Common myeloid progenitor, CD34-positive (primary cell): ENCODE data around the gene SDK1.

Experiments used
- CTCF ChIA-PET: fragments of 350-600 bp; sonication (Branson Sonifier 250); formaldehyde crosslinking; loops from one replicate; lab custom pipeline; 2021; ENCODE audit warnings: antibody characterized with exemption; lab: Charles Lee
- POLR2A ChIA-PET: fragments of 350-600 bp; sonication (Branson Sonifier 250); formaldehyde crosslinking; loops from one replicate; lab custom pipeline; 2021; ENCODE audit warnings: antibody characterized with exemption; lab: Charles Lee
- DNase-seq, 3 donors: peaks; one replicate each; pipeline versions ENCODE4 v3.0.0 to v3.0.0-alpha.2; 2013
- H3K27ac ChIP-seq, 2 experiments: 1 replicate in 1 of 2; 2 replicates in 1 of 2; pipeline ENCODE4 v1.7.0; 2013; ENCODE audit warnings: inconsistent platforms in 2 of 2, low read length in 2 of 2, mild to moderate bottlenecking in 2 of 2, low read depth in 1 of 2, moderate library complexity in 1 of 2; ENCODE audit not compliant: severe bottlenecking in 2 of 2, insufficient read depth in 1 of 2, poor library complexity in 1 of 2
- H3K27me3 ChIP-seq, 5 experiments: replicated peaks in 2 of 5; 1 replicate in 3 of 5; 2 replicates in 2 of 5; pipeline versions ENCODE4 v1.6.1 to v1.7.0; 2013; ENCODE audit warnings: low read length in 4 of 5, mild to moderate bottlenecking in 2 of 5, moderate library complexity in 2 of 5, inconsistent platforms in 1 of 5; ENCODE audit not compliant: insufficient read depth in 5 of 5, control insufficient read depth in 4 of 5
- H3K36me3 ChIP-seq, 4 experiments: 1 replicate in 2 of 4; 2 replicates in 2 of 4; pipeline versions ENCODE4 v1.6.1 to v1.7.0; 2013; ENCODE audit warnings: low read length in 3 of 4, control low read depth in 1 of 4, mild to moderate bottlenecking in 1 of 4; ENCODE audit not compliant: control insufficient read depth in 4 of 4, insufficient read depth in 4 of 4
- H3K4me1 ChIP-seq, 4 experiments: 1 replicate in 3 of 4; 2 replicates in 1 of 4; pipeline versions ENCODE4 v1.6.1 to v1.7.1; 2013; ENCODE audit warnings: low read length in 3 of 4, mild to moderate bottlenecking in 3 of 4, control low read depth in 1 of 4, inconsistent platforms in 1 of 4, moderate library complexity in 1 of 4; ENCODE audit not compliant: control insufficient read depth in 4 of 4, insufficient read depth in 4 of 4; ENCODE audit errors: control extremely low read depth in 1 of 4
- H3K4me3 ChIP-seq, 7 experiments: 1 replicate in 4 of 7; 2 replicates in 3 of 7; pipeline versions ENCODE4 v1.5.1 to v1.7.0; 2013; ENCODE audit warnings: mild to moderate bottlenecking in 7 of 7, low read length in 6 of 7, moderate library complexity in 6 of 7, inconsistent platforms in 2 of 7, low read depth in 2 of 7, control low read depth in 1 of 7; ENCODE audit not compliant: insufficient read depth in 4 of 7, control insufficient read depth in 1 of 7; ENCODE audit errors: extremely low read depth in 1 of 7
- H3K9me3 ChIP-seq, 5 experiments: 1 replicate in 4 of 5; 2 replicates in 1 of 5; pipeline versions ENCODE4 v1.6.1 to v1.7.1; 2013; ENCODE audit warnings: low read length in 4 of 5, mild to moderate bottlenecking in 2 of 5, inconsistent platforms in 1 of 5, low read depth in 1 of 5, moderate library complexity in 1 of 5; ENCODE audit not compliant: control insufficient read depth in 4 of 5, insufficient read depth in 2 of 5; ENCODE audit errors: control extremely low read depth in 1 of 5
- WGBS: methylation state at CpG from one replicate; pipeline ENCODE4 v1.1.5; 2013; ENCODE audit not compliant: insufficient coverage; 5-methylcytosine and 5-hydroxymethylcytosine counted together

The SDK1 gene

DNA sequence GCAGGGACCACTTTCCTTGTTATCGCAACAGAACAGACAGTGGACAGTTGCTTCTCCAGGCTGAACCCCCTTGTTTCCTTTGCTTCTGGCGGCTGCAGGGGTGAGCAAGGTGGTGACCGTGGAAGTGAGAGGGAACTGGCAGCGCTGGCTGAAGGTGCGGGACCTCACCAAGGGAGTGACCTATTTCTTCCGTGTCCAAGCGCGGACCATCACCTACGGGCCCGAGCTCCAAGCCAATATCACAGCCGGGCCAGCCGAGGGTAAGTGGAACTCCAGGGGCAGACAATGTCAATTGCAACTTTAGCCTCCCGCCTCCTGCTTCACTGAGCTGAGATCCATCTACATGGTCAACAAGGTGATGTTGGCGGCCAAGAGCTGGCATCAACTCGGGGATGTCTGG is 919.0 kb downstream of the SDK1 start:
- ChIA-PET CTCF (no interaction called here), POLR2A (no interaction called here)
- no peaks in the 10 kb centered on the region for H3K36me3 ChIP-seq
- H3K9me3 ChIP-seq, result no peaks in the 10 kb centered on the region
- H3K27ac ChIP-seq, result no peak overlapping the region
- H3K27me3 ChIP-seq, result no peaks in the 10 kb centered on the region
- H3K4me3 ChIP-seq, result no peak overlapping the region
- WGBS, result 100% methylated on average over 13 of the region's 15 CpGs
- no peak for DNase-seq
- H3K4me1 ChIP-seq, result peaks cover 0 to 9% (median 3%) of the 10 kb centered on the region in 4 experiments

DNA sequence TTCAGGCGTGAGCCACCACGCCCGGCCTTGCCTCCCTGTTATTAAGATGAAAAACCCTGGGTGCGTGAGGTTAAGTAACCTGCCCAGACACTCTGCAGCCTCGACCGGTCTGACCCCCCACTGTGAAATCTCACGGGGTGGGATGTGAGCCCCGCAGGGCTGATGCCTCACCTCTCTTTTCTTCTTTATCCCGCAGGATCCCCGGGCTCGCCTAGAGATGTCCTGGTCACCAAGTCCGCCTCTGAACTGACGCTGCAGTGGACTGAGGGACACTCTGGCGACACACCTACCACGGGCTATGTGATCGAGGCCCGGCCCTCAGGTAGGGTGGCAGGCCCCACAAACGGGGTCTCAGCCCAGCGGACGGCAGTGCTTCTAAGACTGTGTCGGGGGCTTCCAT is 920.0 kb downstream of the SDK1 start:
- Histone ChIP-seq H3K27me3 (no peaks in the 10 kb centered on the region), H3K4me3 (no peak overlapping the region), H3K4me1 (peaks cover 0 to 4% (median 1%) of the 10 kb centered on the region in 4 experiments), H3K27ac (no peak overlapping the region), H3K36me3 (no peaks in the 10 kb centered on the region), H3K9me3 (no peaks in the 10 kb centered on the region)
- no peak for DNase-seq
- WGBS, result 99% methylated on average over 21 of the region's 21 CpGs
- CTCF ChIA-PET, result no interaction called here
- POLR2A ChIA-PET, result no interaction called here

DNA sequence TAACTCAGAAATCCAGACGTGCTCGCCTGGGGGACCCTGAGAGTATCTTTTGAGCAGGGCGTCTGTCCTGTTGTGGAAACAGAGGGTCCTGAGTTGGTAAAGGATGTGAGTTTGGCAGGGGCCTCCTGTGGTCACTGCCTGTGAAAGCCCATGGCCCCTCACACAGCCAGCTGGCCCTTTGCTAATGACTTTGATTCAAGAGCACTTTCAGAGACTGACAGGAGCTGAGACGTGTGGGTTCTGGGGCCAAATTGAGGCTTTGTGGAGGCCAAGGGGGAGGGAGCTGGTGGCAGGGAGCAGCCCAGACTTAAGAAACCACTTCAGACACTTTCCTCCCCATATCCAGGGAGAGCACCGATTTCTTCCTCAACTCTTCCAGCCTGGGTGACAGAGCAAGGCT is 921.6 kb downstream of the SDK1 start:
- no peaks in the 10 kb centered on the region for H3K27me3 ChIP-seq
- 97% methylated on average over 4 of the region's 5 CpGs for WGBS
- no peaks in the 10 kb centered on the region for H3K4me1 ChIP-seq
- no peak for DNase-seq
- ChIA-PET POLR2A (interaction anchor here (0.5 kb wide), 1 partner anchor 1182 kb away, joined by 4 read pairs; no protein-coding TSS in a partner anchor), CTCF (no interaction called here)
- H3K9me3 ChIP-seq, result no peaks in the 10 kb centered on the region
- no peak overlapping the region for H3K27ac ChIP-seq
- no peaks in the 10 kb centered on the region for H3K36me3 ChIP-seq
- no peak overlapping the region for H3K4me3 ChIP-seq

DNA sequence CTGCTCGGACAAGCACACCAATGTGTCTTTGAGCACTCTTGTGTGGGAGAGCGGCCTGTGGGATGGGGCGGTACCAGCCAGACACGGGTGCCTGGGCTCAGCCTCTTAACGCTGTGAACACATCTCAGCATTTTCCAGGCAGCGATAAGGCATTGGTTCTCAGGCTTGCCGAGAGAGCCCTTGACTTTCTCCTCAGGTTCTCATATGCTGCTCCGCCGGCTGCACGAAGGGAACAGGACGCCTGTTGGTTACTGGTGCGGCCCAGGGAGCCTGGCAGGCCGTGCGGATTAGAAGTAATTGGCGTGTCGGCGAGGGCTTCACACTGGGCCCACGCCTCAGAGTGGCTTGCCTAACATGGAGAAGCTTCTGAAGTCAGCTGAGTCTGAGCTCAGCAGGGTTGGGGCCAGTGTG is 924.3 kb downstream of the SDK1 start:
- H3K9me3 ChIP-seq, result no peaks in the 10 kb centered on the region
- H3K27me3 ChIP-seq, result no peaks in the 10 kb centered on the region
- H3K27ac ChIP-seq, result no peak overlapping the region
- 97% methylated on average over 18 of the region's 18 CpGs for WGBS
- no peaks in the 10 kb centered on the region for H3K4me1 ChIP-seq
- H3K36me3 ChIP-seq, result no peaks in the 10 kb centered on the region
- ChIA-PET POLR2A (no interaction called here), CTCF (no interaction called here)
- no peak for DNase-seq
- no peak overlapping the region for H3K4me3 ChIP-seq

DNA sequence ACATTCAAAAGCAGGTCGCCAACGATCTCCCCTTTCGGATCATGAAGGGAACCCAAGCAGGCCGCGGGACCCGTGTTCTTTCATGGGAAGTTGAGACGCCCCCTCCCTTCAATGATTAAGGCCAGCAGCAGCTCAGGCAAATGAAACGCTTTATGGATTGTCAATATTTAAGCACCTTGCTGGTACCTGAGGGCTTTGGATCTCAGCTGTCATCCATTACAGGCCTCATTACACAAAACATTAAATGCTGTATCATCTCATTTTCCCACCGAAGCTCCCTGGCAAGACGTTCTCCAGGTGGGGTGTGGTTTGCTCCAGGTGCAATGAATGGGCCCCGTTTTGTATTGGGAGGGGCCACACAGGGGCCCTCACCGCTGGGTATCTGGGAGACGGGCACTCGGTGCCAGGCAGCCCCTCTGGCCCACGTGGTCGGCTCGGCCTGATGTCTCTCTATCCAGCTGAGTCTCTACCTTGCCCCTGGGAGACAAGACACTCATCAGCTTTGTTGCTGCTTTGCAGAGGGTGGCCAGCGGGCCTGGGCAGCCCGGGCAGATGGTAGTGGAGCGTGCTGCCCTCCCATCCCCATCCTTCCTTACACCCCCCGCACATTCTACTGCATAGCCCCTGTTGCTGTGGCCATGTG is 925.0 kb downstream of the SDK1 start:
- Histone ChIP-seq H3K9me3 (no peaks in the 10 kb centered on the region), H3K36me3 (no peaks in the 10 kb centered on the region), H3K4me1 (no peaks in the 10 kb centered on the region), H3K27ac (no peak overlapping the region), H3K27me3 (no peaks in the 10 kb centered on the region), H3K4me3 (no peak overlapping the region)
- DNase-seq, result no peak
- 96% methylated on average over 12 of the region's 21 CpGs for WGBS
- ChIA-PET POLR2A (no interaction called here), CTCF (no interaction called here)

DNA sequence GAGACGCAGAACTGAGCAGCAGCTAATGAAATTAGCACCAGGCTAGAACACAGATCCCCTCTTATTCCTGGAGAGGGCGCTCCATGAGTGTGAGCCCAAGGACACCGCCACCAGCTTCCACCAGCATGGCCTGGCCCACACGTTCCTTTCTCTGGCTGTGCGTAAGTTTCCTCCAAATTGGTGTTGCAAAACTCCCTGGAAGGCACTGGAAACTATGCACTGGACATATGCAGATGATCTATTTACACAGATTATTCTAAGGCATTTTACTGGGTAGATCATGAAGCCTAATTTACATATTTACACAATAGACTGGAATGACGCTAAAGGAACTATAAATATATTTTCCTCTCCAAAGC is 925.5 kb downstream of the SDK1 start:
- POLR2A ChIA-PET, result no interaction called here
- no peak overlapping the region for H3K27ac ChIP-seq
- WGBS, result 92% methylated on average over 2 of the region's 6 CpGs
- H3K4me3 ChIP-seq, result no peak overlapping the region
- H3K36me3 ChIP-seq, result no peaks in the 10 kb centered on the region
- H3K4me1 ChIP-seq, result no peaks in the 10 kb centered on the region
- CTCF ChIA-PET, result no interaction called here
- H3K27me3 ChIP-seq, result no peaks in the 10 kb centered on the region
- H3K9me3 ChIP-seq, result no peaks in the 10 kb centered on the region
- no peak for DNase-seq

DNA sequence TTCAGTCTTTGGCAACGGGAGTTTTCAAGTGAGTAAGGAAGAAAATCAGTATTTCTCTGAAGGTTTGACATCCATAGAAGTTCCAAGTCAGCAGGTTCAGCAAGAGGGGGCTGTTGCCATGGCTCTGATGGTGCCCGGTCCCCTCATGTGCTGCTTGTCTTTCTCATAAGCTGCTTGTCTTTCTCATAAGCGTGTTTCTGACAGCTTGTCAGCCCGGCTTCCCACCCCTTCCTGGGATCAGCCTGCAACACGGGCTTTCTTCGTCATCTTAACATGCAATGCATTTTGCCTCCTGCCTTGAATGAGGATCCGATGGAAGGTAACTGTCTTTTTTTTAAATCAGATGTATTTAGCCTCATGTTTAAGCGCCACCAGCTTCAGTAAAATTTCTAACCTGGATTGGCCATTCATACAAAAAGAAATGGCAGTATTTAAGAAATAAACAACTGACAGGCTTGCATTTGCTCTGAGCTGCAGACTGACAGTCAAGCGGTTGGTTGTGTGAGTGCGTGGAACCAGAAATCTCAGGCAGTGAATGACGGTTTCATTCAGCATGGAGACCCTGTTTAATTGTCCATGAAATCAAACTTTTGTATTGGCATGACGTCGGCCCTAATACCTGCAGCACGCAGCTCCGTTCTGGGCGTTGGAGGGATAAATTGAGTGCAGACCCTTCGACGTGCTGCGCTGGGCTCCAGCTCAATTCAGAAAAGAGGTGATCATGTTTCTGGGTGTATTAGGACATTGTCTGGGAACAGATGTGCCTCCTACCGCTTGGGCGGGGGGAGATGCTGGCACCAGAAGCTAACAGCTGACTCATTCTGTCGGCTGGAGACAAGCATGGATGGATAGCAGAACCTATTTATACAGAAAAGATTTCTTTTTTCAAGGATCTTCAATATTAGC is 926.3 kb downstream of the SDK1 start:
- ChIA-PET CTCF (no interaction called here), POLR2A (no interaction called here)
- 93% methylated on average over 18 of the region's 22 CpGs for WGBS
- Histone ChIP-seq H3K27ac (no peak overlapping the region), H3K4me3 (no peak overlapping the region), H3K4me1 (no peaks in the 10 kb centered on the region), H3K36me3 (no peaks in the 10 kb centered on the region), H3K9me3 (no peaks in the 10 kb centered on the region), H3K27me3 (no peaks in the 10 kb centered on the region)
- no peak for DNase-seq
